ENCODE data around the gene MAML2.

GRCh38 chr11:96106645-96107044 lies 236.3 kb downstream of the MAML2 start:
- TF ChIP-seq POLR2AphosphoS5 (IDR thresholded peaks at IDR 0.05; ENCODE audit: low read depth, low read length) (no peak), POLR2A (IDR thresholded peaks at IDR 0.05; ENCODE audit: low read depth, low read length) (no peak), TAF1 (IDR thresholded peaks at IDR 0.05; ENCODE audit: borderline replicate concordance, low read depth, low read length) (no peak)

All from GM12892 (cell line).